ENCODE data around the gene EMILIN2.

The EMILIN2 gene

GRCh38 chr18:2914185-2914880, 67.5 kb downstream of the EMILIN2 start:
- TF ChIP-seq CTCF (IDR thresholded peaks at IDR 0.05): no peak

- TF ChIP-seq CTCF (IDR thresholded peaks at IDR 0.05): no peak
These were observed 68.1 kb downstream of the EMILIN2 start for GRCh38 chr18:2914881-2915240.

GRCh38 chr18:2916184-2916583, 69.4 kb downstream of the EMILIN2 start:
- no peak for TF ChIP-seq CTCF (IDR thresholded peaks at IDR 0.05)

- TF ChIP-seq CTCF (IDR thresholded peaks at IDR 0.05): no peak
These were observed 70.6 kb downstream of the EMILIN2 start for GRCh38 chr18:2917259-2918047.

GRCh38 chr18:2918761-2919550, 72.2 kb downstream of the EMILIN2 start:
- TF ChIP-seq CTCF (IDR thresholded peaks at IDR 0.05): no peak

- no peak for TF ChIP-seq CTCF (IDR thresholded peaks at IDR 0.05)
These were observed 72.8 kb downstream of the EMILIN2 start for GRCh38 chr18:2919600-2919999.

GRCh38 chr18:2920027-2920426, 73.2 kb downstream of the EMILIN2 start:
- TF ChIP-seq CTCF (IDR thresholded peaks at IDR 0.05): no peak

All from LNCAP (cell line).